MG63 (cell line): ENCODE measurements around the gene NEK1. TPM values are rescaled to one million over a fixed set of nuclear protein-coding genes. Genes with fewer than 3 reads are reported as not detected.
"Not testable (repeated sequence)": the region's sequence is repeated elsewhere in the genome, so short reads cannot be mapped to it uniquely, and the experiment has no call there.

Experiments used
- DNase-seq: peaks from one replicate; pipeline ENCODE4 v3.0.0-alpha.2; 2020
- H3K27me3 ChIP-seq: fragments of 250-450 bp; sonication (Bioruptor Pico); 2 replicates; pipeline ENCODE4 v1.5.1; 2020; ENCODE audit warnings: mild to moderate bottlenecking, moderate library complexity
- H3K36me3 ChIP-seq: fragments of 250-450 bp; sonication (Bioruptor Pico); 2 replicates; pipeline ENCODE4 v1.5.1; 2020; ENCODE audit warnings: mild to moderate bottlenecking, moderate library complexity
- H3K4me3 ChIP-seq: fragments of 250-450 bp; sonication (Bioruptor Pico); 2 replicates; pipeline ENCODE4 v1.5.1; 2020; ENCODE audit warnings: mild to moderate bottlenecking, moderate library complexity
- H3K9me3 ChIP-seq: fragments of 250-450 bp; sonication (Bioruptor Pico); 2 replicates; pipeline ENCODE4 v1.5.1; 2020; ENCODE audit warnings: mild to moderate bottlenecking, moderate library complexity
- total RNA-seq: library from RNA; depleted of rRNA; stranded (reverse); fragments of >200 nt; shearing (Covaris generic); gene quantifications from 2 replicates; pipeline ENCODE4 v1.2.3, GENCODE V29; 2014; ENCODE audit warnings: low replicate concordance

Gene NEK1
- total RNA-seq, 1 experiment from 2014 or later, result 2.1 TPM

DNA sequence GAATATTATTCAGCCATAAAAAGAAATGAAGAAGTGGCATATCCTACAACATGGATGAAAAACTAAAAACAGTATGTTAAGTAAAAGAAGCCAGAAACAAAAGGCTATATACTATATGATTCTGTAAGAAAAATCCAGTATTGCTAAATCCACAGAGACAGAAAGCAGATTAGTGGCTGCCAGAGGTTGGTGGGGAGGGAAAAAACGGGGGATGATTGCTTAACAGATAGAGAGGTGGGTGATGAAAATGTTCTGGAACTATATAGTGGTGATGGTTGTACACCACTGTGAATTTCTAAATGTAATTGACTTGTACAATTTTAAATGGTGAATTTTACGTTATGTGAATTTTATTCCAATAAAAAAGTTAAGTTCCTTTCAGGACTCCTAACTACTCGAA lies 184.0 kb downstream of the NEK1 start:
- H3K36me3 ChIP-seq, result no peaks in the 10 kb centered on the region
- H3K4me3 ChIP-seq, result no peak overlapping the region
- no peaks in the 10 kb centered on the region for H3K27me3 ChIP-seq
- no peak for DNase-seq
- no peaks in the 10 kb centered on the region for H3K9me3 ChIP-seq

GRCh38 chr4:169427727-169428126 lies 184.7 kb downstream of the NEK1 start:
- H3K36me3 ChIP-seq, H3K27me3 ChIP-seq, H3K9me3 ChIP-seq, DNase-seq, H3K4me3 ChIP-seq: not testable (repeated sequence)

- no peaks in the 10 kb centered on the region for H3K9me3 ChIP-seq
- no peaks in the 10 kb centered on the region for H3K27me3 ChIP-seq
- no peaks in the 10 kb centered on the region for H3K36me3 ChIP-seq
- no peak for DNase-seq
- no peak overlapping the region for H3K4me3 ChIP-seq
Measured at GRCh38 chr4:169420291-169420690, 192.1 kb downstream of the NEK1 start.

DNA sequence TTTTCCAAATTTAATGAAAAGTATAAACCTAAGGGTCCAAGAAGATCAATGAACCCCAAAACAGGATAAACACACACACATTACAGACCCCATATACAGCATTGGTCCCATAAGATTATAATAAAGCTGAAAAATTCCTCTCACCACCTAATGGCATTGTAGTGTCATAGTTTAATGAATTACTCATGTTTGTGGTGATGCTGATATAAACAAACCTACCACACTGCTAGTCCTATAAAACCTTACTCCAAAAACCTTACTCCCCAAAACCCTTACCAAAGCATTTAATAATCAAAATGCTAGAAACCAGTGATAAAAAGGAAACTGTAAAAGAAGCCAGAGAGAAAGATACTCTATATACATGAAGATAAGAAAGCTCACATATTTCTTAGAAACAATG lies 193.5 kb downstream of the NEK1 start:
- H3K36me3 ChIP-seq, result no peaks in the 10 kb centered on the region
- H3K4me3 ChIP-seq, result no peak overlapping the region
- H3K27me3 ChIP-seq, result no peaks in the 10 kb centered on the region
- no peak for DNase-seq
- H3K9me3 ChIP-seq, result no peaks in the 10 kb centered on the region

DNA sequence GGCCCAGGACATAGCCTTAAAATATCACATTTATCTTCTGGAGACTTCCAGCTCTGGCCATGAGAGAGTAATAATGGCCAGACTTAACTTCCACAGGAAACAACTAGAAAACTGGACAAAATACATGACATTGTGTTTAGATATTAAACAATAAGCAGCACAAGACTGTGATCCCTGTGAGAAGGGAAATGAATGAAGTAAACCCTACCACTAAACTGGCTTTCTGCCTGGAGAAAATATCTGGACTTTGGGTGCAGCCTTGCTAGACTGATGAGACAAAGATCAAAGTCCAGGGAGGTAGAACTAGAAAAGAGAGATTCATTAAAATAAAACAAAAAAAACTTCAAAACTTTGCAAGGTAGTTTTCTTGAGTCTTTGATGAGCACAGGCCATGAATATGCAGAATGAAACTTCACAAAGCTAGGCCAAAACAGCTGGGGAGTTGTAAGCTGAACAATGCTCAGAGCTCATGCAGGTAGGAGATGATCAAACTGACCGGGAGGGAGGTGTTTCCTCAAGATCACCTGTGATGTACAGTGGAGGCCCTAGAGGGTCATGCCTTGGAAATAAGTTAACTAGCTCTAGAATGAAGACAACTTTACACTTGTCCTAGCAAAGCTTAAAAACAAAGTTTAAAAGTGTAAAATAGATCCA lies 194.6 kb downstream of the NEK1 start:
- no peaks in the 10 kb centered on the region for H3K36me3 ChIP-seq
- no peaks in the 10 kb centered on the region for H3K9me3 ChIP-seq
- H3K4me3 ChIP-seq, result no peak overlapping the region
- no peak for DNase-seq
- H3K27me3 ChIP-seq, result no peaks in the 10 kb centered on the region

DNA sequence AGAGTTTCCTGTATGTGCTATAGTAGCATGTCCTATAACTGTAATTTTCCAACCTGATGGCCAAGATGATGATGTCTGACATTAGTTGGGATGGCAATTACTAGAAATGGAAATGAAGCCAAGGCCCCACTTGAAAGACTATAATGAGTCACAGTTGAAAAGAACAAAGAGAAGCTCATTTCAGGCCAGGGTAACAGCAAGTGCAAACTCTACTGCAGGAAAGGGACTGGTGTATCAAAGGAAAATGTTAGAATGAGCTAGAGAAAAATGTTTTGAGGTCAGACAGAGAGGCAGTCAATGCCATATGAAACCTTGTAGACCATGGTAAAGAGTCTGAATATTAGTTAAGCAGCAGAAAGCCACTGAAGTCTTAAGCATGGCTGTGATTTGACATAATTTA lies 195.4 kb downstream of the NEK1 start:
- no peak for DNase-seq
- H3K4me3 ChIP-seq, result no peak overlapping the region
- H3K36me3 ChIP-seq, result no peaks in the 10 kb centered on the region
- H3K27me3 ChIP-seq, result no peaks in the 10 kb centered on the region
- no peaks in the 10 kb centered on the region for H3K9me3 ChIP-seq

GRCh38 chr4:169416461-169416860 lies 195.9 kb downstream of the NEK1 start:
- H3K36me3 ChIP-seq, result no peaks in the 10 kb centered on the region
- no peak overlapping the region for H3K4me3 ChIP-seq
- no peaks in the 10 kb centered on the region for H3K9me3 ChIP-seq
- no peaks in the 10 kb centered on the region for H3K27me3 ChIP-seq
- no peak for DNase-seq

- H3K27me3 ChIP-seq, result no peaks in the 10 kb centered on the region
- DNase-seq, result no peak
Measured at GRCh38 chr4:169414913-169415312, 197.5 kb downstream of the NEK1 start.

GRCh38 chr4:169412046-169412445 lies 200.3 kb downstream of the NEK1 start:
- DNase-seq, result no peak
- Histone ChIP-seq H3K27me3 (no peaks in the 10 kb centered on the region), H3K9me3 (no peaks in the 10 kb centered on the region), H3K4me3 (no peak overlapping the region), H3K36me3 (no peaks in the 10 kb centered on the region)

More at GRCh38 chr4:169414913-169415312, 197.5 kb downstream of the NEK1 start:
- H3K36me3 ChIP-seq, result no peaks in the 10 kb centered on the region
- H3K4me3 ChIP-seq, result no peak overlapping the region
- no peaks in the 10 kb centered on the region for H3K9me3 ChIP-seq

DNA sequence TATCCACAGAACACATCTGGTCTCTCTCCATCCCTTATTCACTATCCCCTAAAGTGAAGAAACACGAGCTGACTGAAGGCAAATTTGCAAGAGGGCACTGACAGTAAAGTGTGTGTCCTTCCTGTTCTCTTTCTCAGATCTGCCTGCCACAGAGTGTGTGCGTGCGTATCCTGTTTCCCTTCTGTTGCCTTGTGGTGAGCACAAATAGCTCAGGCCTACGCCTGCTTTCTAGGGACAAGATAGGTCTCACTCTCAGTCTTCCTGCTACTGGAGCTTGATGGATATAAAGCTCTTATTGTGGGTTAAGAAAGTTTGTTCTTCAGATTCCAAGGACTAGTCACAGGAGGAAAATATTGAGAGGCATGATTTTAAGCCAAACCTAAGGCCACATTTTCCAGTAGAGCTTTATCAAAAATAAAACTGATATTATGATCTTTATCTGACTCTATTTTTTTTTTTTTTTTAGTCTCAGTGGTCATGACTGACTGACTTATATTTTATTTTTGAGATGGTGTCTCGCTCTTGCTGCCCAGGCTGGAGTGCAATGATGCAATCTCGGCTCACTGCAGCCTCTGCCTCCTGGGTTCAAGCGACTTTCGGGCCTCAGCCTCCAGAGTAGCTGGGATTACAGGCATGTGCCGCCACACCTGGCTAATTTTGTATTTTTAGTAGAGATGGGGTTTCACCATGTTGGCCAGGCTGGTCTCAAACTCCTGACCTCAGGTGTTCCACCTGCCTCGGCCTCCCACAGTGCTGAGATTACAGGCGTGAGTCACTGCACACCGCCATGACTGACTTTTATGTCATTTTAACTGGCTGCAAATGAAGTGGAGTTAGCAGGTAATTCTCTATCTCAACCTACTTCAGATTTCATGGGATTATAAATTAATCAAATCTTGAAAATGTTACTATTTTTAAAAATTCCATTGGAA lies 201.3 kb downstream of the NEK1 start:
- Histone ChIP-seq H3K4me3 (no peak overlapping the region), H3K36me3 (no peaks in the 10 kb centered on the region), H3K27me3 (no peaks in the 10 kb centered on the region), H3K9me3 (no peaks in the 10 kb centered on the region)
- DNase-seq, result no peak

DNA sequence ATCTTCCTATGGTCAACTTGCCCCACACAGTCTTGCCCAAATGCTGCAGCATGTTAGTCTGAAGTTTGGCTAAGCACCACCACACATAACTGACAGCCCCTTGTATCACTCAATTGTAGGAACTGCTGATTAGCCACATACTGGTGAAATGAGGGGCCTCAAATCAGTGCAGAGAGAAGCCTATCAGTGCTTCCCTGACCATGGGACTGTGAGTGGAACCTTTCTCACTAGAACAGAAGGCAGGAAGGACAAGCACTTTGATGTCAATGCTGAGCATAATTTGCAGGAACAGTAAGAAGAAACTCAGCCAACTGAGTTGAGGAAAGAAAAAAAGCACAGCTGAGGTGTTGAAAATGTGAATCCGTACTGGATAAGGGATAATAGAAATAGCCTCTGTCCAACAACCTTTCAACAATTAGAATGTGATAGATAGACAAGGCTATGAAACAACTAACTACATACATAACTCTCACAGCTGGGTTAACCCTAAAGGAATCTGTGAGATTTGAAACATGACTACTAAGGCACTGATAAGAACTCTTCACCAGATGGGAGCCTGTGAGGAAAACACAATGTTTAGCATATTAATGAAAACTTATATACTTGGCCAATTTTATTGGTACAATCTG lies 205.1 kb downstream of the NEK1 start:
- H3K27me3 ChIP-seq, result no peaks in the 10 kb centered on the region
- no peaks in the 10 kb centered on the region for H3K9me3 ChIP-seq
- no peak for DNase-seq
- H3K4me3 ChIP-seq, result no peak overlapping the region
- H3K36me3 ChIP-seq, result no peaks in the 10 kb centered on the region

GRCh38 chr4:169404960-169405359 lies 207.4 kb downstream of the NEK1 start:
- no peaks in the 10 kb centered on the region for H3K9me3 ChIP-seq
- no peaks in the 10 kb centered on the region for H3K36me3 ChIP-seq
- H3K27me3 ChIP-seq, result no peaks in the 10 kb centered on the region
- no peak for DNase-seq
- no peak overlapping the region for H3K4me3 ChIP-seq

GRCh38 chr4:169400832-169401231 lies 211.6 kb downstream of the NEK1 start:
- DNase-seq, result no peak
- H3K36me3 ChIP-seq, result no peaks in the 10 kb centered on the region
- no peaks in the 10 kb centered on the region for H3K9me3 ChIP-seq

DNA sequence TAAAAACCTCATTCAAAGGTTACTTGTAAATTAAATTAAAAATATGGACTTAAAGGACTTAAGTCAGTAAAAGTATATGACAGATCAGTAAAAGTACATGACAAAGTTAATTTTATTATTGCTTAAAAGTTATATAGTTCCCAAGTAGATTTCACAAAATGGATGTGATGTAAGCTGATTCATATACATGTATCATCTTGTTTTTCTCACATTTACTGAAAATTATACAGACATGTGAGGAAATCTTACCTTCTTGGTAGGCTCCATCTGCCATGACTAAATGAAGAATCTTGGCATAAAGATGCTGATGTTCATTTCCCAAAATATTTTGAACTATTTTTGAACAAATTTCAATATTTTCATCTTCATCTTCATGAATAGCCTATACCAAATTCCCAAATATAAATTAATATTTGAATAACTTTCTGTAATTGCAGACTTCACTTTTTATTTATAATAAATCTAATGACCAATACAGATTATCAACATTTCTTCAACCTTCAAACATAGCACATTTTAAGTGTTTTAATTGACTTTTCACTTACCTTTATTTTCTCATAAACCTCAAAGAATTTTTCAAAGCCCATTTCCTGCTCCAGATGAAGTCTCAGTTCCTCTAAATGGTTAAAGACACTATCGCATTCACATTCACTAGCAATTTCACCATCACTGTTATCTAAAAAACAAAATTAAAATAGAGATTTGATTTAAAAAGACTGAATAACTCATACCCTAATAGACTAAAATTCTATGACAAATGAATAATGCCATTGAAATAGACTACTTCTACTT lies 212.2 kb downstream of the NEK1 start:
- Histone ChIP-seq H3K9me3 (no peaks in the 10 kb centered on the region), H3K4me3 (no peak overlapping the region), H3K27me3 (no peaks in the 10 kb centered on the region), H3K36me3 (no peaks in the 10 kb centered on the region)
- DNase-seq, result no peak

More at GRCh38 chr4:169400832-169401231, 211.6 kb downstream of the NEK1 start:
- Histone ChIP-seq H3K27me3 (no peaks in the 10 kb centered on the region), H3K4me3 (no peak overlapping the region)

DNA sequence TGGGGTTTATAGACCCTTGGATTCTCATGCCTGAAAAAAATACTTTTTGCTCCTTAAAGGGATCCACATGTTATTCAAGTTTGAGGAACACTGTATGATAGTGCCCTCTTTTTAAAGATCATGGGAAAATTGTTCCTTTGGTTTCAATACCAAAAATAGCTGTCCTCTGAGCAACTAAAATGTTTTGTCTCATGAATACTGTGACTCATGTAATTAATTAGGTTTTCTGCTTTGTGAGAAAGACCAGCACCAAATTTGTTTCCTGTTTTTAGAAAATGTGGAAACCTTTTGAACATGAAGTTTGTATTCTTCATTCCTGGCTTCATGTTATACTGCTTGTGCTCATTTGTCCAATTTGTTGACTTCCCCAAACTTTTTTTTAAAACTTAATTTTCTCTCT lies 214.1 kb downstream of the NEK1 start:
- Histone ChIP-seq H3K36me3 (no peaks in the 10 kb centered on the region), H3K4me3 (no peak overlapping the region), H3K9me3 (no peaks in the 10 kb centered on the region), H3K27me3 (no peaks in the 10 kb centered on the region)
- no peak for DNase-seq

- Histone ChIP-seq H3K27me3 (no peaks in the 10 kb centered on the region), H3K36me3 (no peaks in the 10 kb centered on the region), H3K9me3 (no peaks in the 10 kb centered on the region), H3K4me3 (no peak overlapping the region)
- DNase-seq, result no peak
Measured at GRCh38 chr4:169397762-169398161, 214.6 kb downstream of the NEK1 start.

DNA sequence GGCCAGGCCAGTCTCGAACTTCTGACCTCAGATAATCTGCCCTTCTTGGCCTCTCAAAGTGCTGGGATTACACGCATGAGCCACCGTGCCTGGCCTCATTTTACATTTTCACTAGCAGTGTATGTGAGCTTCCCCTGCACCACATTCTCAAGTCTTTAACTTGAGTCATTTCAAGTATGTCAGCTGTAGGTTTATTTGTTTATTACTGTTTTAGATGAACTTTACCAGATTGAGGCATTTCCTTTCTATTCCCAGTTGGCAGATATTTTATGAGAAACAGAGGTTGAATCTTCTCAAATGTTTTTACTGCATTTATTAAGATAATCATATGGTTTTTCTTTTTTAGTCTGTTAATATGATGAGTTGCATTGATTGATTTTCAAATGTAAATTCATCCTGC lies 227.0 kb downstream of the NEK1 start:
- DNase-seq, result peak; percentile 5
- Histone ChIP-seq H3K4me3 (no peak overlapping the region), H3K27me3 (no peaks in the 10 kb centered on the region), H3K9me3 (no peaks in the 10 kb centered on the region), H3K36me3 (no peaks in the 10 kb centered on the region)
